GM21786 (cell line): Measurements from ENCODE around the gene GALNT3.

Source experiments
- ATAC-seq: cut with Tn5 transposase; IDR thresholded peaks from one replicate; pipeline ENCODE4 v1.9.1; 2021; ENCODE audit not compliant: unreplicated experiment

GALNT3 gene

DNA sequence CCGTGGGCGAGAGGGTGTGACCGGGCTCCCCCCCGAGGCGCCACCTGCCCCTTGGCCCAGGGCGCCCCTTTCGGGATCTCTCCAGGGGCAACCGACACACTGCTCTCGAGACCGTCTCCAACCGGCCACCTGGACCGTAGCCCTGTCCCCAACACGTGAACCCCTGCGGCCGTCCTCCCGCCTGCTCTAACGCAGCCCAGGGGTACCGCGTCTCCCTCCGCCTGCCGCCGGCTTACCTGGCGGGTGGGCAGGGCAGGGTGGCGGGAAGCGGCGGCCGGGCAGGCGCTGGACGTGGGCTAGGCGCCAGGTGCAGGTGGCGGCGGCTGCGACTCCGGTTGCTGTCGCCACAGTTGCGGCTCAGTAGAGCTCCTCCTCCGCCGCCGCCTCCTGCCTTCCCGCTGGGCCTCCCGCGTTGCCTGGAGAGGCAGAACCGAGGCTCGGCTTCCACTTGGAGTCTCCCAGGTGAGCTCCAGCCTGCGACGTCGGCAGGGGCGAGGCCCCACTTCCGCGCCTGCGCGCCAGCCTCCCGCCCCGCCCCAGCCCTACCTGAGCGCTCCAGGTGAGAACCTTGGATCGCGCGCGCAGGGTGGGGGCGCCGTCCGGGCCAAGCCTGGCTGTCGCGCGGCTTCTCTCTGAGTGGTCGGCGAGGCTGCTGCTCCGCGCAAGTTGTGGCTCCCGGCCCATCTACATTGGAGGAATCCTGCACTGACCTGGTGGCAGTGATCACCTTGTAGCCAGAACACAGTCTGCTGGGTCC is at the start of gene GALNT3:
GALNT3 (minus strand) TSS at position 469 of the 757 bp plus-strand sequence. CDS start 23,547 bp downstream, outside the sequence.
- peak; percentile 22 for ATAC-seq

DNA sequence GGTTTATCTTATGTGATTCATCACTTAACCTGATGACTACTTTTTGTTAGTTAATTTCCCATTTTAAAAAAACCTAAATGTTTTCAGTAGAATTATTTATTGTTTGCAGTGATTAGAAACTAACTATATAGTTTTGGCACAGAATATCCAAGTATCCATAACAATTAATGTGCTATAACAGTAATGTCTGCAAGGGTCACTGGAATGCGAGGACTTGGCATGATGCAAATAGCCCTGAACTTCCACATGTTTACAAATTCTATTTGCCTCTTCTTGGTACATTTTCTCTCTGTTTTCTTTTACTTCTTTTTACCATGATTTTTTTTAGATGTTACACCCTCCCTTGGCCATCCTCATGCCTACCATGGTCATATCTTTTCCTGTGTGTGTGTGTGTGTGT is 49.3 kb upstream of the GALNT3 start:
- no peak for ATAC-seq

DNA sequence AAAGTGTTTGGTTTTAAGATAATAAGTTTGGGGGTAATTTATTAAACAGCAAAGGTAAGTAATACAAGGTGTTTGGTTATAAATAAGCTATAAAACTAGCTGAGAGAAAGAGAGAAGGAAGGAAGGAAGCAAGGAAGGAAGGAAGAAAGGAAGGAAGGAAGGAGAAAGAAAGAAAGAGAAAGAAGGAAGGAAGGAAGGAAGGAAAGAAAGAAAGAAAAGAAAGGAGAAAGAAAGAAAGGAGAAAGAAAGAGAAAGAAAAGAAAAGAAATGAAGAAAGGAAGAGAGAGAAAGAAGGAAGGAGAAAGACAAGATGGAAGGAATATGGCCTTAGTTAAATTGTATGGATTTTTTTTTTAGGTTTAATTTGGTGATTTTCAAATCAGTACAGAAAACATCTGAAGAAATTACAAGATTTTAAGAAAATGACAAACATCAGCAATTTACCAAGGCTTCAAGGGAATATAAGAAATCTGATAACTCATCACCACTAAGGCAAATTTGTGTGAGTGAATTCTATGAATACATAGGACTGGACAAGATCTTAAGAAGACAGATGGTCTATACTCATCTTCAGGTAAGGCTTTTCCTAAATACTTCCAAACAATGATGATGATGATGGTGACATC is 46.4 kb upstream of the GALNT3 start:
- no peak for ATAC-seq

DNA sequence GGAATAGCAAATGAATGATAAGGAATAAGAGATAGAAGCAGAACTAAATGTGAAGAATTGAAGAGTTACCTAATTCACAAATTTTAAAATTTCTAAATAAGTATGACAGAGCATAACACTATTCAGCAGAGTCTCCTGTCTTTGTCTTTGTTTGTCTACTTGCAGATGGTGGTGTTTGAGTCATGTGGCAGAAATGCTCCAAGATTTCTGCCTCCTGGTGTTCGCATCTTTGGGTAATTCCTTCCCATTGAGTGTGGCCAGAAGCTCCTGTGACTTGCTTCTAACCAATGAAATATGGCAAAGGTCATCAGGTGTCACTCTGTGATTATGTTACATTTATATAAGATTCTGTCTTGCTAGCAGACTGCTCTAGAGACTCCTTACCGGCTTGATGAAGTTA is 45.6 kb upstream of the GALNT3 start:
- no peak for ATAC-seq

DNA sequence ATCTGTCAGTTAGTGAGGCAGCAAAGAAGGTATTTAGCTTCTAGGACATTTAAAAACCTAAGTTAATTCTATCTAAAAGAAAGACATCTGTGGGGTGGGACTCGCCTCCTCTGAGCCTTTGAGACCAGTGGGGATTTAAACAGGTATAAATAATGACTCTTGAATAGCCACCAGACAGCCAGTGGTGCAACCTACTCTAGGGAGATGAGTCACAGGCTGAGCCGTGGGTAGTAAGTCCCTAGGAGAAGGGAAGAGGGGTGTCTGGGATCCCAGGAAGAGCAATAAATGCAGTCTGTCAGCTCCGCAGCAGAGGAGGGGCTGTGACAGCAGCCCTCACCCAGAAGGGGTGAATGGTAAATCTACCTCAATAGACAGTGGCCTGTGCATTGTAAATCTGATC is 43.1 kb upstream of the GALNT3 start:
- no peak for ATAC-seq

DNA sequence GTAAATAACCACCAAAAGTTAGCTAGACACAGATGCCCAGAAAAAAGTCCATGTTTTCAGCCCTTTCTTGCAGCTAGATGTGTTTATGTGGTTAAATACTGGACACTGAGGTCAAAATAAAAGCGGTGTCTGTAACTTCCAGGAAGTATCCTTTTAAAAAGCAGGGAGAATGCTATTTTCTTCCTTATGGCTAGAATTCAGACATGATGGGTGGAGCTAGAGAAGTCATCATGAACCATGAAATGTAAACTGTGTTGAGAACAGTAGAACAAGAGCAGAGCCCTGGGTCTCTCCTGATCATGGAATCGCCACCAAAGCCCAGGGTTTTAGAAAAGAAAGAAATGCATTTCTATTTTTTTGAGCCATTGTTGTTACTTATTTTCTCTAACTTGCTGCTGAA is 41.3 kb upstream of the GALNT3 start:
- no peak for ATAC-seq

DNA sequence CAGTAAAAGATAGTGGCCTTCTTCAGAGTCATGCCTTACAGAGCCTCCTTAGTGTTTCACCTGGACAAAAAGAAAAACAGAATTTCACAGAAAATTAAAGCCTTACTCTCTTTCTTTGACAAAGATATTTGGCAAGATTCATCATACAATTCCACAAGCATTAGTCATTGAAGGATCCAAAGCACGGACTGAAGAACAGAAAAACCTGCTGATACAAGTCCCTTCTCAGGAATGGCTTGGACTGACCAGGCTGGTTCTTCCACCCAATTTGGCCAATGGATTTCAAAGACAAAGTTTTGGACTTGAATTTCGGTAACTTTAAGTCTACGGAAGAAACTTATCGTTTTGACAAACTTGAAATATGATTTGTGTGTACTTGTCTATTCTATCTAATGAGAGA is 39.1 kb upstream of the GALNT3 start:
- ATAC-seq = no peak

DNA sequence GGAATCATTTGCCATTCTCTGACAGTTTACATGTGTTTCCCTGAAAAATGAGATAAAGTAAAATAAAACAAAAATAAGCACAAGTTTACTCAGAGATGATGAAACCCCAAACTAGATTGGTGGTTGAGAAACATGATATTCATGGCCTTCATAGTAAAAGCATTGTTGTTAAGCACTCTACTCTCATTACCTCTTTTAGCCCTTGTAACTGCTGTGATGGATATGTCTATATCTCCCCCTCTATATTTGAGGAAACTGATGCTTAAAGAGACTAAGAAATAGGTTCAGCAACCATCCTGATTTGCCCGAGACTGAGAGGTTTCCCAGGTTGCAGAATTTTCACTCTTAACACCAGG is 33.9 kb upstream of the GALNT3 start:
- ATAC-seq = no peak

DNA sequence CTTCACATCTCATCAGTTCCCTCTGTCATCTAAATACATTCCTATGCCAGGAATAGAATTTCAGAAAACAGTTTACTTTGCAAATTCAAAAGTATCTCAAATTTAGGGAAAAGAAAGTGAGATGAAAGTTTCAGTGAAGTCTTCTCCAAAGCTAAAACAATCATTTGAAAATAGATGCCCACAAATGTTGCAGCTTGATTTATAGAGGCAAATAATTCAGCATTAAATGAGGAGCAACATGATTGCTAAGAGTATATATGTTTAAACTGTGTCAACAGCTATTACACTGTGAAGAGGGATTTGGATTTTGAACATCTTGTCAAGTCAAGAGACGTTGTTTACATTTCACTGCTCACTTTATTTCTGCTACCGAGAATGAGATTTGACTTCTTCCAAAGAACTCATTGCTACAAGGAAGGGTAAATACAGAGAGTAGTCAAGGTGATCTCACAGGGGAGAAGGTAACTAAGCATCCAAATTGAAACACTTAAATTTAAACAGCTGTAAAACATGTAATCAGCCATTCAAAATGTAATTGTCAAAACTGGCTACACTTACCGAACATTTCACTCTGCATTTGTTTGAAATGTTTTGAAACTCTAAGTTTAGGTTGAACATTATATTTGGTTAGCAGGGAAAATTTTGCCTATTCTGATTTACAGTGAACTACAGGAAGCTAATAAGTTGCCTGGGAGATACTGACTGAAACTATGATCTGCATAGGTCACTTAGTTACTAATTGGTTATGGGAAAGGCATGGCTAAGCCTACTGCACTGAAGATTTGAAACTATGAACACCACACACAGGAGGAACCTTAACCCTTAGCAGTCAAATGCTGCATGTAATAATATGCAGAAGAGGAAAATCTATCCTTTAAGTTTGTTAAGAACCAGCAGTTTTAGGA is 33.2 kb upstream of the GALNT3 start:
- peak; percentile 75 for ATAC-seq

DNA sequence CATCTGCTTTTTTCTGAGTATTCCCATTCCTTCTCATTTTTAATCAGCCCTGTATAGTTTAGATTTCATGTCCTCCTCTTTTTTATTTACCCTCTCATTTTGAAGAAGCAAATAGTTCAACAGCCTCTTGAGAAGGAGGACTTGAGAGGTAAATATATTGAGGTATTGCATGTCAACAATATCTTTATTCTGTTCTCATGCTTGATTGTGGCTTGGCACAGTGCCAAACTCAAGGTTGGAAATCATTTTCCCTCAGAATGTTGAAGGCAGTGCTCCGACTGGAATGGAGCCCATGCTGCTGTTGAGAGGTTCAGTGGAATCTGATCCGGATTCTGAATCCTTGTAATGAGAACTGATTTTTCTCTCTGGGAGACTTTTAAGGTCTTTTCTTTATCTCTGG is 31.0 kb upstream of the GALNT3 start:
- no peak for ATAC-seq

DNA sequence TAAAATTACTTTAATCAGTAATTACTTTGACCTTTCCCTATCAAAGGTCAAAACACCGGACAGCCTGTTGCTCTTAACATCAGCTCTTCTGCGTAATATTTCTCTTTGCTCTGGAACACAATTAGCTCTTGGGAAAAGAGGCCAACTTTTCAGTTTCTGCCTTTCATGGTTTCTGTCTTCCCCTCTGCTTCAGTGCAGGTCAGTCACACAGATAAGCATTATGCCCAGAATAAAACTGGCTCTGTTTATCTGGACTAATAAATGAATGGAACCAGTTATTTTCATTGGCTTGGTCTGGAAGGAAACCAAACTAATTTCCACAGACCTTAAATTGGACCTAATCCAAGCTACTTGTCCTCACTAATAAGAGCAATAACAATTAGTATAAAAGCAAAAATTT is 26.2 kb upstream of the GALNT3 start:
- ATAC-seq = no peak

DNA sequence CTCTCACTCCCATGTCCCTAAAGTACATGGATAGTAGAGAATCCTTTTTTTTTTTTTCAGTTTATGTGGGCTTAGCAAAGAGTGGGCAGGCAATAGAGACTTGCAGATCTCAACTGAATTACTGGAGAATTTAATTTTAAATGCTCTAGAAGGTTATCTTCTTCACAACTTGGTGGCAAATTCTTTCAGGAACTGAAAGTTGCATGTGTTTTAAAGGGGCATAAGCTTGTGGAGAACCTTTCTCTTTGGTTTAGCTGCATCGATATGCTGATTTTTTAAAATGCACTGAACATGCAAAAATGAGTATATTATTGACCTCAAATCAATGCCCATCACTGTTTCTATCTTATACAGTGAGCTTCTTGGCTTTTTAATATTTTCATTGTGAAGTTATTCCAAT is 24.9 kb upstream of the GALNT3 start:
- ATAC-seq = no peak

DNA sequence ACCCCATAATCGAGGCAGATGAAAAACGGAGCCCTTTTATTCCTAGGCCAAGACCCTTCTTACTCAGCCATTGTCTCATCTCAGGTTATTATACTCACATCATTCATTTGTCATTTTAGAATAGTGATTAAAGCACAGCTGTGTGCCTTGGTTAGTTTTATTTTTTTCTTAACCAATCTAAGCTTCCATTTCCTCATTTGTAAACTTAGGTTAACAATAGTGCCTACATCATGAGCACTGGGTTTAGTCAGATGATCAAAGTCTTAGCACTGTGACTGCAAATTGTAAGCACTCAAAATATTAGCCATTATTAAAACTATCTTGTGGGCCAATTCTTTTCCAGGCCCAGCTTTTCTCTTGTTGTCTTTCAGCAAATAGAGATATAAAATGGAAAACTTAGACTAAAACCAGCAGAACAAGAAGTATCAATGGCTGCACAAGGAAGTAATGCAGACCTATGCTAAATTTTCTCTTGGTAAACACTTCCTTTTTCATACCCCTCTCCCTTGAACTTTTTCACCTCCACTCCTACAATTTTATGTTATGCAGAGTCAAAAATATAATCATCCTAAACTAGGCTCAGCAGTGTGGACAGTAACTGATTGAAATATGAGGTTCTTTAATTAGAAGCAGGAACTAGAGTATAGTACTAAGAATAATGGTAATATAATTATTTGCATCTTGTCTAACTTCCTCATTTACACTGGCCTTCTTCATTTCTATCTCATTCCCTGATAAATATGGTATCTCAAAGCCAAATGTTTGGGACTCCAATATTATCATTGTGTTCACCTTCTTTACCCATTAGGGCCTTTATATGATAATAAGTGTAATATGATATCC is 21.5 kb upstream of the GALNT3 start:
- ATAC-seq = peak; percentile 47

DNA sequence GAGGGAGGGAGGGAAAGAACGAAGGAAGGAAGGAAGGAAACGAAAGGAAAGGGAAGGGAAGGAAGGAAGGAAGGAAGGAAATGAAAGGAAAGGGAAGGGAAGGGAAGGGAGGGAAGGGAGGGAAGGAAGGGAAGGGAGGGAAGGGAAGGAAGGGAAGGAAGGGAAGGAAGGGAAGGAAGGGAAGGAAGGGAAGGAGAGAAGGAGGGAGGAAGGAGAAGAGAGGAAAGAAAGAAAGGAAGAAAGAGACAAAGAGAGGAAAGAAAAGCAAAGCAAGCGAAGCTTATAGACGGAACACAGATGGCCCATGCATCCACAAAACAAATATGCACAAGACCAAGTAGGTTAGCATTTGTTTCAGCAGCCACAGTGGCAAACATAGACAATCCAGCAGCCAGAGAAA is 20.4 kb upstream of the GALNT3 start:
- ATAC-seq = no peak

DNA sequence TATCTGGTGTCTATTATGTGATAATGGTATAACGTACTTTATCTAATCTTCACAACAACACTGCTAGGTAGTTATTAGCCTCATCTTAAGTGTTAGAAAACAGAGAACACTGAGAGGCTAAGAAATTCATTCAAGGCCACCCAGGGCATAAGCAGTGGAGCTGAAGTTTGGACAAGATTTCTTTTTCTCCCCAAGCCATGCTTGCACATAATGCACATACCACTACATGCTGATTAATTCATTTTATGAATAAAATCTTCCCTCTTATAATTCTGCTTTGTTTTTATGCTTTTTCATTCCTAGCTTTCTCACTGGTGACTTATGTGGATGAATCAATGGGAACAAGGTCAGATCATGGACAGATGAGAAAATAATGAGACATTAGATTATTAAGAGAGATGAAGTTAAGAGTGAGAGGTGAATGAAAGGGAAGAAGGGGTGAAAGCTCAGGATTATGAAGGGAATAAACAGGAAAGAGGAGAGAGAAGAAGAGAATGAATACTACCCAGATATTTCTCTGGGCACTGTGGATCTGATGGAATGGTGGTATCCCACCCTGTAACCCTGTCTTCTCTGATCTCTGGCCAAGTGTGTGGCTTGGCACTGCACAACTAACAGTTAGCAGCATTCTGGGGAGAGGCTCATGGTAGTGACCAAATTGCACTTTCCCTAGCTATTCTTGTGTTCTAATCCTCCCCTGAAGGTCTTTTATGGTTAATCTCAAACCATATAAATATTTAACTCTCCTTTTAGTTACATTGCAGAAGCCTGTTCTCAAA is 17.7 kb upstream of the GALNT3 start:
- no peak for ATAC-seq

DNA sequence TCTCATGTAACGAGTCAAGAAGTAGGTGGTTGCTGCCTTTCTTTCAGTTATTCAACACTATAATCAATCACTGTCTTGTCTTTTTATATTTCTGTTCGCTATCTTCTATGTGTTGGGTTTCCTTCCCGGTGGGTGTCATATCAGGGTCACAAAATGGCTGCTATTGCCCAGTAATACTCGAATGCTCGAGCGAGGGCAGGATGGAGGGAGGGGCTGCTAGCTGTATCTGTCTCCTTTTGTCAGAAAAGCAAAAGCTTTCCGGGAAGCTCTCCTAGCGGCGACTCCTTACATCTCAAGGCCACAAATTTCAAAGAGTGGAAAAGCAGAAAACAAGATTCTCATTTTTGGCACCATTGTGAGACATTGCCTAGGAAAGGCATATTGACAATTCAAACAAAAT is 16.4 kb upstream of the GALNT3 start:
- ATAC-seq = no peak

DNA sequence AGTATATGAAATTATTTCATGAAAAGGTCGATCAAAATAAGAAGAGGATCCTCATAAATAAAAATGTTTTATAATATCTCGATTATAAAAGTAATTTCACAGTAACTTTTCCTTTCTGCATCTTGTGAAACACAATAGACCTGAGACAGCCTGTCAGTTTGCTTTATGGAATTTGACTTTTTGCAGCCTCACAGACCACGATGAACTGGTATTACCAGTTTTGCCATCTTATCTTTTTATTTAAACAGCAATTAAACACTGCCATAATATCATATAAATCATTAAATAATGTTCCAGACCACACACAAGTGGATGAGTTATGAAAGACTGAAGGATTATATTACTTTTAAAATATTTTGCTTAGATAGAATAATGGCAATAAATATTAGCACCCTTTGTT is 10.7 kb upstream of the GALNT3 start:
- ATAC-seq = no peak

DNA sequence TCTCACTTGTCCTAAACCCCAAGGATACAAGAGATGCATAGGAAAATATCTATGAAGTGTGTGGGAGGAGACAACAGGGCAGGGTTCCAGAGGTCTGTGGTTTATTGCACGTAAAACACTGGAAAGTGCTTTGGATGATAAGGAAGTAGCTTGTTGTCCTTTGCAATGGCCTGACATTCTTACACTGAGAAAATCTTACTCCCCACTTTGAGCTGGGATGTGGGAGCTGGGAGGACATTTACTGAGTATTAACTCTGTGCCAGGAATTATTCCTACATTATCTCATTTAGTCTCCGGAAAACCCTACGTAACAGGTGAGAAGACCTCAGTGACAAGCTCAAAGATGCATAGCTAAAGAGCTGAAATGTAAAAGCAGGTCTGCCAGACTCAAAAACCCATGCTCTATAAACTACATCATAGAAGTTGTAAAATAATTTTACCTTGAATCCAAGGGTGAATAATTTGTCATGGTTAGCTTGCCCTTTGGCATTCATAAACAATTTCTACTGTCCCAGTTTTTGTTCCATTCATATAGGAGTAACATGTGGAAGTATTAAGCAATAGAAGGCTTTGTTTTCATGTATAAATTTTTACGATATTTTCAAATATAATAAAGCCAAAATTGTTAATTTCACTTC is 9.2 kb upstream of the GALNT3 start:
- ATAC-seq = no peak

DNA sequence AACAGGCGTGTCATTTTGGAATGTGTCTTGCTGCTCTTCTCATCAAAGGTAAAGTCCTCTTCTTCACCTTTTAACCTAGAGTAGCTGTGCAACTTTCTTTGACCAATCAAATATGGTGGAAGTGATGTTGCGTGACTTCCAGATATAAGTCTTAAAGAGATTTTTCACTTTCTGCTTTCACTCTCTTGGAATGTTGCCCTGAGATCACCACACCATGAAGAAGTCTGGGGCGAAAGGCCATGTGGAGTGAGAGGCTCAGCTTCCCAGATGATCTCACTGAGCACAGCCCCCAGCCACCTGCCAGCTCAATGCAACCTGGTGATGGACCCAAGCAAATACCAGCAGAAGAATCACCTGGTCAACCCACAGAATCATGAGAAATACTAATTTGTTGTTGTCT is 7.1 kb upstream of the GALNT3 start:
- ATAC-seq = no peak
